ENCODE results near the gene SMIM45.

DNA sequence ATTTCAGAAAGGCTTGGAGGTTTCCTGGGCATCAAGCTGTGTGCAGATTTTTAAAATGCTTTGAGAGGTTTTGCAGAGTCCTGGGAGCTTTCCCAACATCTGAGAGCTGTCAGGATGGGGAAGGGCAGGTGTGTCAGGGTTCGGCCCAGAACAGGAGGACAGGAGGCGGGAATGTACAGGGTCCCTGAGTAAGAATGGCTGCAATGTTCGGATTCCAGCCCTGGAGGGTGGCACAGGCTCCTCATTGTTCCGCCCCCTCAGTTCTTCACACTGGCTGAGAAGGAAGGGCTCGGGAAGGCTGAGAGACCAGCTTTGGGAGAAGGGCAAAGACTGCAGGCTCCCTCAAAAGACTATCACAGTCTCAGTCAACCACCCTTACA, 12.2 kb downstream of the SMIM45 start:
- TF ChIP-seq, protein P1, sequence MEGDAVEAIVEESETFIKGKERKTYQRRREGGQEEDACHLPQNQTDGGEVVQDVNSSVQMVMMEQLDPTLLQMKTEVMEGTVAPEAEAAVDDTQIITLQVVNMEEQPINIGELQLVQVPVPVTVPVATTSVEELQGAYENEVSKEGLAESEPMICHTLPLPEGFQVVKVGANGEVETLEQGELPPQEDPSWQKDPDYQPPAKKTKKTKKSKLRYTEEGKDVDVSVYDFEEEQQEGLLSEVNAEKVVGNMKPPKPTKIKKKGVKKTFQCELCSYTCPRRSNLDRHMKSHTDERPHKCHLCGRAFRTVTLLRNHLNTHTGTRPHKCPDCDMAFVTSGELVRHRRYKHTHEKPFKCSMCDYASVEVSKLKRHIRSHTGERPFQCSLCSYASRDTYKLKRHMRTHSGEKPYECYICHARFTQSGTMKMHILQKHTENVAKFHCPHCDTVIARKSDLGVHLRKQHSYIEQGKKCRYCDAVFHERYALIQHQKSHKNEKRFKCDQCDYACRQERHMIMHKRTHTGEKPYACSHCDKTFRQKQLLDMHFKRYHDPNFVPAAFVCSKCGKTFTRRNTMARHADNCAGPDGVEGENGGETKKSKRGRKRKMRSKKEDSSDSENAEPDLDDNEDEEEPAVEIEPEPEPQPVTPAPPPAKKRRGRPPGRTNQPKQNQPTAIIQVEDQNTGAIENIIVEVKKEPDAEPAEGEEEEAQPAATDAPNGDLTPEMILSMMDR (IDR thresholded peaks at IDR 0.05) = no peak
- no peak for TF ChIP-seq NRF1 (IDR thresholded peaks at IDR 0.05; ENCODE audit: low read depth, low read length)
- TF ChIP-seq, protein P2, sequence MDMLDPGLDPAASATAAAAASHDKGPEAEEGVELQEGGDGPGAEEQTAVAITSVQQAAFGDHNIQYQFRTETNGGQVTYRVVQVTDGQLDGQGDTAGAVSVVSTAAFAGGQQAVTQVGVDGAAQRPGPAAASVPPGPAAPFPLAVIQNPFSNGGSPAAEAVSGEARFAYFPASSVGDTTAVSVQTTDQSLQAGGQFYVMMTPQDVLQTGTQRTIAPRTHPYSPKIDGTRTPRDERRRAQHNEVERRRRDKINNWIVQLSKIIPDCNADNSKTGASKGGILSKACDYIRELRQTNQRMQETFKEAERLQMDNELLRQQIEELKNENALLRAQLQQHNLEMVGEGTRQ (IDR thresholded peaks at IDR 0.05; ENCODE audit: borderline replicate concordance, low read depth, low read length) = no peak
- TF ChIP-seq TCF12 (IDR thresholded peaks at IDR 0.05) = no peak
- TF ChIP-seq CHD2 (IDR thresholded peaks at IDR 0.05; ENCODE audit: low read length, partially characterized antibody) = no peak
- TF ChIP-seq, protein P3, sequence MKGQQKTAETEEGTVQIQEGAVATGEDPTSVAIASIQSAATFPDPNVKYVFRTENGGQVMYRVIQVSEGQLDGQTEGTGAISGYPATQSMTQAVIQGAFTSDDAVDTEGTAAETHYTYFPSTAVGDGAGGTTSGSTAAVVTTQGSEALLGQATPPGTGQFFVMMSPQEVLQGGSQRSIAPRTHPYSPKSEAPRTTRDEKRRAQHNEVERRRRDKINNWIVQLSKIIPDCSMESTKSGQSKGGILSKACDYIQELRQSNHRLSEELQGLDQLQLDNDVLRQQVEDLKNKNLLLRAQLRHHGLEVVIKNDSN (IDR thresholded peaks at IDR 0.05; ENCODE audit: borderline replicate concordance, low read depth) = no peak
- no peak for TF ChIP-seq SMC3 (IDR thresholded peaks at IDR 0.05; ENCODE audit: low read depth, low read length)
- no peak for TF ChIP-seq FOXM1 (IDR thresholded peaks at IDR 0.05; ENCODE audit: low read depth)
- TF ChIP-seq TAF1 (IDR thresholded peaks at IDR 0.05; ENCODE audit: borderline replicate concordance, low read depth, low read length) = no peak
- TF ChIP-seq YY1 (IDR thresholded peaks at IDR 0.05; ENCODE audit: low read depth) = no peak
- TF ChIP-seq POLR2AphosphoS5 (IDR thresholded peaks at IDR 0.05; ENCODE audit: low read depth, low read length) = no peak
- TF ChIP-seq RFX5 (IDR thresholded peaks at IDR 0.05; ENCODE audit: low read length) = no peak
- TF ChIP-seq, protein P4, sequence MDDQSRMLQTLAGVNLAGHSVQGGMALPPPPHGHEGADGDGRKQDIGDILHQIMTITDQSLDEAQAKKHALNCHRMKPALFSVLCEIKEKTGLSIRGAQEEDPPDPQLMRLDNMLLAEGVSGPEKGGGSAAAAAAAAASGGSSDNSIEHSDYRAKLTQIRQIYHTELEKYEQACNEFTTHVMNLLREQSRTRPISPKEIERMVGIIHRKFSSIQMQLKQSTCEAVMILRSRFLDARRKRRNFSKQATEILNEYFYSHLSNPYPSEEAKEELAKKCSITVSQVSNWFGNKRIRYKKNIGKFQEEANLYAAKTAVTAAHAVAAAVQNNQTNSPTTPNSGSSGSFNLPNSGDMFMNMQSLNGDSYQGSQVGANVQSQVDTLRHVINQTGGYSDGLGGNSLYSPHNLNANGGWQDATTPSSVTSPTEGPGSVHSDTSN (IDR thresholded peaks at IDR 0.05) = no peak
- TF ChIP-seq ELF1 (IDR thresholded peaks at IDR 0.05) = no peak

All from SK-N-SH (cell line).